H9 (cell line): Measurements from ENCODE around the gene TAS1R1. TPM values are rescaled to one million over a fixed set of nuclear protein-coding genes. Genes with fewer than 3 reads are reported as not detected.

ENCODE experiments used
- DNase-seq: peaks from one replicate; pipeline ENCODE4 v3.0.0-alpha.2; 2017
- H2AFZ ChIP-seq: one replicate; pipeline ENCODE4 v1.6.1; 2013; ENCODE audit warnings: mild to moderate bottlenecking, low read length, control low read depth, moderate library complexity
- H2AK5ac ChIP-seq: 2 replicates; pipeline ENCODE4 v1.6.1; 2013; ENCODE audit warnings: low read length, control low read depth, mixed read lengths; ENCODE audit not compliant: insufficient read length
- H2BK120ac ChIP-seq: one replicate; pipeline ENCODE4 v1.6.1; 2013; ENCODE audit warnings: low read depth, mild to moderate bottlenecking, low read length, control low read depth, inconsistent platforms; ENCODE audit not compliant: poor library complexity, severe bottlenecking
- H2BK12ac ChIP-seq: 2 replicates; pipeline ENCODE4 v1.6.1; 2013; ENCODE audit warnings: low read length, control low read depth, mixed read lengths, low read depth; ENCODE audit not compliant: insufficient read length
- H2BK15ac ChIP-seq: 2 replicates; pipeline ENCODE4 v1.6.1; 2013; ENCODE audit warnings: low read depth, low read length, control low read depth
- H2BK20ac ChIP-seq: one replicate; pipeline ENCODE4 v1.6.1; 2013; ENCODE audit warnings: low read depth, mild to moderate bottlenecking, low read length, control low read depth, inconsistent platforms; ENCODE audit not compliant: poor library complexity, severe bottlenecking
- H2BK5ac ChIP-seq: 2 replicates; pipeline ENCODE4 v1.6.1; 2013; ENCODE audit warnings: low read length, control low read depth, mixed read lengths; ENCODE audit not compliant: insufficient read length
- H3K14ac ChIP-seq: 2 replicates; pipeline ENCODE4 v1.6.1; 2013; ENCODE audit warnings: low read length, control low read depth; ENCODE audit not compliant: insufficient read depth
- H3K18ac ChIP-seq: 2 replicates; pipeline ENCODE4 v1.6.1; 2013; ENCODE audit warnings: low read depth, mild to moderate bottlenecking, mixed read lengths, low read length, control low read depth; ENCODE audit not compliant: insufficient read length
- H3K23ac ChIP-seq: 2 replicates; pipeline ENCODE4 v1.6.1; 2013; ENCODE audit warnings: low read length, control low read depth, mixed read lengths, low read depth; ENCODE audit not compliant: insufficient read length
- H3K23me2 ChIP-seq: 2 replicates; pipeline ENCODE4 v1.6.1; 2013; ENCODE audit warnings: low read depth, mild to moderate bottlenecking, mixed read lengths, low read length, control low read depth; ENCODE audit not compliant: insufficient read length, poor library complexity, severe bottlenecking
- H3K27ac ChIP-seq: 2 replicates; pipeline ENCODE4 v1.5.1; 2013; ENCODE audit warnings: low read length, control low read depth, mixed read lengths, low read depth; ENCODE audit not compliant: insufficient read length
- H3K27me3 ChIP-seq: 2 replicates; pipeline ENCODE4 v1.6.1; 2013; ENCODE audit warnings: low read length, control low read depth, inconsistent platforms; ENCODE audit not compliant: insufficient read depth
- H3K4ac ChIP-seq: 2 replicates; pipeline ENCODE4 v1.6.1; 2013; ENCODE audit warnings: low read depth, mild to moderate bottlenecking, control low read depth, inconsistent platforms, low read length, moderate library complexity
- H3K4me1 ChIP-seq: 2 replicates; pipeline ENCODE4 v1.6.1; 2013; ENCODE audit warnings: low read length, control low read depth, inconsistent platforms; ENCODE audit not compliant: insufficient read depth
- H3K4me2 ChIP-seq: 2 replicates; pipeline ENCODE4 v1.6.1; 2013; ENCODE audit warnings: low read length, control low read depth, mixed read lengths; ENCODE audit not compliant: insufficient read length, insufficient read depth
- H3K56ac ChIP-seq: 2 replicates; pipeline ENCODE4 v1.6.1; 2013; ENCODE audit warnings: low read depth, mild to moderate bottlenecking, mixed read lengths, low read length, control low read depth; ENCODE audit not compliant: insufficient read length
- H3K79me1 ChIP-seq: 2 replicates; pipeline ENCODE4 v1.6.1; 2013; ENCODE audit warnings: low read depth, mild to moderate bottlenecking, moderate library complexity, low read length, control low read depth, inconsistent platforms; ENCODE audit not compliant: insufficient read depth, poor library complexity, severe bottlenecking
- H3K79me2 ChIP-seq: 2 replicates; pipeline ENCODE4 v1.6.1; 2013; ENCODE audit warnings: low read length, control low read depth, inconsistent platforms; ENCODE audit not compliant: insufficient read depth
- H3K9ac ChIP-seq: 2 replicates; pipeline ENCODE4 v1.6.1; 2013; ENCODE audit warnings: low read length, control low read depth, mixed read lengths; ENCODE audit not compliant: insufficient read length; ENCODE audit errors: extremely low read depth
- H3K9me3 ChIP-seq: one replicate; pipeline ENCODE4 v1.6.1; 2013; ENCODE audit warnings: low read depth, low read length, inconsistent platforms; ENCODE audit not compliant: control insufficient read depth
- H3T11ph ChIP-seq: one replicate; pipeline ENCODE4 v1.6.1; 2013; ENCODE audit warnings: mild to moderate bottlenecking, low read length, control low read depth, inconsistent platforms
- H4K20me1 ChIP-seq: one replicate; pipeline ENCODE4 v1.6.1; 2013; ENCODE audit not compliant: control insufficient read depth, insufficient read length, insufficient read depth
- H4K5ac ChIP-seq: 2 replicates; pipeline ENCODE4 v1.6.1; 2013; ENCODE audit warnings: low read depth, mild to moderate bottlenecking, mixed read lengths, low read length, control low read depth; ENCODE audit not compliant: insufficient read length
- H4K8ac ChIP-seq: replicated peaks from 2 replicates; pipeline ENCODE4 v1.6.1; 2013; ENCODE audit warnings: low read length, control low read depth, mixed read lengths, low read depth; ENCODE audit not compliant: insufficient read length
- H4K91ac ChIP-seq: 2 replicates; pipeline ENCODE4 v1.6.1; 2013; ENCODE audit warnings: low read depth, mild to moderate bottlenecking, moderate library complexity, mixed read lengths, low read length, control low read depth; ENCODE audit not compliant: insufficient read length
- H3K27ac Mint-ChIP-seq, 3 experiments: 2 replicates in 2 of 3; 3 replicates in 1 of 3; pipeline ENCODE4 v1.8.0; 2020 to 2021; ENCODE audit warnings: mixed read lengths in 3 of 3, mild to moderate bottlenecking in 1 of 3, moderate library complexity in 1 of 3
- H3K27me3 Mint-ChIP-seq: 2 replicates; pipeline ENCODE4 v1.8.0; 2021; ENCODE audit warnings: low read depth, mild to moderate bottlenecking, moderate library complexity, mixed read lengths
- H3K36me3 Mint-ChIP-seq, 3 experiments: 2 replicates in 2 of 3; 3 replicates in 1 of 3; pipeline ENCODE4 v1.8.0; 2020 to 2021; ENCODE audit warnings: low read depth in 3 of 3, mixed read lengths in 3 of 3; ENCODE audit not compliant: insufficient read depth in 1 of 3
- H3K4me1 Mint-ChIP-seq, 2 experiments: 2 replicates each; pipeline ENCODE4 v1.8.0; 2020; ENCODE audit warnings: mixed read lengths in 2 of 2
- H3K4me3 Mint-ChIP-seq, 2 experiments: 2 replicates in 1 of 2; 3 replicates in 1 of 2; pipeline ENCODE4 v1.8.0; 2020 to 2021; ENCODE audit warnings: mild to moderate bottlenecking in 2 of 2, mixed read lengths in 2 of 2, moderate library complexity in 1 of 2
- H3K9me3 Mint-ChIP-seq, 2 experiments: 2 replicates in 1 of 2; 3 replicates in 1 of 2; pipeline ENCODE4 v1.8.0; 2020; ENCODE audit warnings: mild to moderate bottlenecking in 2 of 2, mixed read lengths in 2 of 2, moderate library complexity in 1 of 2
- WGBS: extraction: QIAGEN DNeasy Blood & Tissue Kit; methylation state at CpG from one replicate; pipeline ENCODE4 v1.1.7; 2013; ENCODE audit warnings: missing lambda C conversion rate, low lambda C conversion rate, mixed read lengths; ENCODE audit not compliant: insufficient read length; ENCODE audit errors: extremely low coverage; 5-methylcytosine and 5-hydroxymethylcytosine counted together
- total RNA-seq: library from RNA; stranded (reverse); gene quantifications from 2 replicates; pipeline ENCODE4 v1.2.1, GENCODE V29; 2021
- TF ChIP-seq, protein P1 (sequence below): fragments of 200-600 bp; sonication (generic); conservative IDR thresholded peaks from 3 replicates; pipeline ENCODE4 v1.8.0; 2021; ENCODE audit warnings: antibody characterized with exemption, mild to moderate bottlenecking

The TAS1R1 gene
- total RNA-seq, 1 experiment from 2014 or later, result not detected

DNA sequence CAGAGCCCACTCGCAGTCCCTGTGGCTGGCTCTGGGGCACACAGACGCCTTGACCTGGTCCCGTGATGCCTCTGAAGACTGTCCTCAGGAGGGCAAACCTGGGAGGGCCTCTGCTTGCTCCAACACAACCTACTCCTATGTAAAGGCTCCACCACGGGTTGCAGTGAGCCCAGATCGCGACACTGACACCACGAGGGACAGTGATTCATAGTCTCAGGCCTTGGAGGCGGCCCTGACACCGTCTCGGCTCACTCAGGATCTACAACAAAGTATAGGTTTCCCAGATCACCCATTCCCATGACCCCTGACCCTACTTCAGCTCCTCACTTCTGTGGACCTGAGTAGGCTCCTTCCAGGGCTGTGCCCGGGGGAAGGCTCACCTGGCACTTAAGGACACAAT lies 28.8 kb upstream of the TAS1R1 start:
- Histone ChIP-seq H3K27ac (no peak overlapping the region), H3K23ac (no peak overlapping the region), H3K14ac (no peak overlapping the region), H3K27me3 (no peaks in the 10 kb centered on the region), H3K4ac (no peak overlapping the region), H4K20me1 (no peaks in the 10 kb centered on the region), H4K8ac (no peak overlapping the region), H3K9me3 (no peaks in the 10 kb centered on the region), H3K4me1 (no peaks in the 10 kb centered on the region), H2AK5ac (no peak overlapping the region), H3K79me1 (no peaks in the 10 kb centered on the region), H3K4me2 (no peak overlapping the region), H3K23me2 (no peaks in the 10 kb centered on the region), H2AFZ (no peak overlapping the region), H2BK15ac (no peak overlapping the region), H3K18ac (no peak overlapping the region), H3K79me2 (no peaks in the 10 kb centered on the region), H2BK20ac (no peak overlapping the region), H4K5ac (no peak overlapping the region), H2BK120ac (no peak overlapping the region), H2BK5ac (no peak overlapping the region), H2BK12ac (no peak overlapping the region), H3K56ac (no peak overlapping the region), H4K91ac (no peak overlapping the region), H3K9ac (no peak overlapping the region), H3T11ph (no peak overlapping the region)
- H3K9me3 Mint-ChIP-seq, result no peaks in the 10 kb centered on the region
- H3K27me3 Mint-ChIP-seq, result no peaks in the 10 kb centered on the region
- TF ChIP-seq, protein P1, sequence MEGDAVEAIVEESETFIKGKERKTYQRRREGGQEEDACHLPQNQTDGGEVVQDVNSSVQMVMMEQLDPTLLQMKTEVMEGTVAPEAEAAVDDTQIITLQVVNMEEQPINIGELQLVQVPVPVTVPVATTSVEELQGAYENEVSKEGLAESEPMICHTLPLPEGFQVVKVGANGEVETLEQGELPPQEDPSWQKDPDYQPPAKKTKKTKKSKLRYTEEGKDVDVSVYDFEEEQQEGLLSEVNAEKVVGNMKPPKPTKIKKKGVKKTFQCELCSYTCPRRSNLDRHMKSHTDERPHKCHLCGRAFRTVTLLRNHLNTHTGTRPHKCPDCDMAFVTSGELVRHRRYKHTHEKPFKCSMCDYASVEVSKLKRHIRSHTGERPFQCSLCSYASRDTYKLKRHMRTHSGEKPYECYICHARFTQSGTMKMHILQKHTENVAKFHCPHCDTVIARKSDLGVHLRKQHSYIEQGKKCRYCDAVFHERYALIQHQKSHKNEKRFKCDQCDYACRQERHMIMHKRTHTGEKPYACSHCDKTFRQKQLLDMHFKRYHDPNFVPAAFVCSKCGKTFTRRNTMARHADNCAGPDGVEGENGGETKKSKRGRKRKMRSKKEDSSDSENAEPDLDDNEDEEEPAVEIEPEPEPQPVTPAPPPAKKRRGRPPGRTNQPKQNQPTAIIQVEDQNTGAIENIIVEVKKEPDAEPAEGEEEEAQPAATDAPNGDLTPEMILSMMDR, result no peak
- no CpG with 5 or more reads among the region's 11 CpGs for WGBS
- H3K27ac Mint-ChIP-seq, result no peak overlapping the region
- H3K4me1 Mint-ChIP-seq, result peaks cover 5% of the 10 kb centered on the region in 2 experiments
- DNase-seq, result no peak
- H3K4me3 Mint-ChIP-seq, result no peak overlapping the region
- peaks cover 23 to 58% (median 50%) of the 10 kb centered on the region in 3 experiments; a peak in 6 of 7 replicates for H3K36me3 Mint-ChIP-seq
